Keratinocyte (primary cell): ENCODE results near the gene TSPAN1. TPM values are rescaled to one million over a fixed set of nuclear protein-coding genes. Genes with fewer than 3 reads are reported as not detected.

Experiments used
- DNase-seq: peaks from one replicate; pipeline ENCODE4 v3.0.0-alpha.2; 2011; ENCODE audit warnings: low read depth, missing footprints, low spot score
- FAIRE-seq: peaks from 2 replicates; lab custom pipeline; 2011; peaks lifted over from hg19 to GRCh38; lab: Jason Lieb, UNC
- H2AFZ ChIP-seq: 2 replicates; pipeline ENCODE4 v1.6.0; 2012; ENCODE audit warnings: low read length, control low read depth, inconsistent platforms; ENCODE audit not compliant: control insufficient read depth
- H3K27ac ChIP-seq: 2 replicates; pipeline ENCODE4 v1.5.1; 2011; ENCODE audit warnings: low read length; ENCODE audit not compliant: control insufficient read depth, insufficient read depth
- H3K27me3 ChIP-seq: 3 replicates; pipeline ENCODE4 v1.6.0; 2011; ENCODE audit warnings: low read length; ENCODE audit not compliant: control insufficient read depth, insufficient read depth; ENCODE audit errors: extremely low read depth
- H3K36me3 ChIP-seq, 2 experiments: 2 replicates in 1 of 2; 3 replicates in 1 of 2; pipeline ENCODE4 v1.5.1; 2011; ENCODE audit warnings: low read length in 2 of 2, mild to moderate bottlenecking in 1 of 2; ENCODE audit not compliant: control insufficient read depth in 2 of 2, insufficient read depth in 2 of 2; ENCODE audit errors: extremely low read depth in 1 of 2
- H3K4me1 ChIP-seq: 3 replicates; pipeline ENCODE4 v1.5.1; 2011; ENCODE audit warnings: low read length; ENCODE audit not compliant: control insufficient read depth, insufficient read depth; ENCODE audit errors: extremely low read depth
- H3K4me2 ChIP-seq: 3 replicates; pipeline ENCODE4 v1.6.0; 2011; ENCODE audit warnings: low read depth, low read length; ENCODE audit not compliant: control insufficient read depth, insufficient read depth; ENCODE audit errors: extremely low read depth
- H3K4me3 ChIP-seq, 3 experiments: fragments of 200-600 bp in 1 of 3; sonication (generic) in 1 of 3; 2 replicates in 2 of 3; 3 replicates in 1 of 3; pipeline ENCODE4 v1.5.1; 2011 to 2016; ENCODE audit warnings: low read length in 3 of 3, mild to moderate bottlenecking in 3 of 3, control low read depth in 2 of 3, inconsistent platforms in 1 of 3, low read depth in 1 of 3, mixed read lengths in 1 of 3, mixed run types in 1 of 3, moderate library complexity in 1 of 3; ENCODE audit not compliant: control insufficient read depth in 2 of 3, insufficient read depth in 2 of 3; ENCODE audit errors: extremely low read depth in 1 of 3
- H3K79me2 ChIP-seq: 2 replicates; pipeline ENCODE4 v1.6.0; 2012; ENCODE audit warnings: low read length; ENCODE audit not compliant: control insufficient read depth, insufficient read depth
- H3K9ac ChIP-seq: 3 replicates; pipeline ENCODE4 v1.6.0; 2011; ENCODE audit warnings: low read length; ENCODE audit not compliant: control insufficient read depth, insufficient read depth; ENCODE audit errors: extremely low read depth
- H3K9me1 ChIP-seq: 3 replicates; pipeline ENCODE4 v1.6.0; 2011; ENCODE audit warnings: low read length; ENCODE audit not compliant: control insufficient read depth, insufficient read depth; ENCODE audit errors: extremely low read depth
- H3K9me3 ChIP-seq: 2 replicates; pipeline ENCODE4 v1.5.1; 2012; ENCODE audit warnings: low read depth, low read length; ENCODE audit not compliant: control insufficient read depth
- H4K20me1 ChIP-seq: 3 replicates; pipeline ENCODE4 v1.6.0; 2011; ENCODE audit warnings: low read length; ENCODE audit not compliant: control insufficient read depth, insufficient read depth; ENCODE audit errors: extremely low read depth
- CTCF ChIP-seq, 3 experiments: IDR thresholded peaks in 1 of 3; conservative IDR thresholded peaks in 1 of 3; optimal IDR thresholded peaks in 1 of 3; 2 replicates in 2 of 3; 3 replicates in 1 of 3; pipeline versions ENCODE3 to v1.5.1; 2011; ENCODE audit warnings: low read length in 3 of 3, mild to moderate bottlenecking in 3 of 3, moderate library complexity in 2 of 3, control low read depth in 1 of 3, inconsistent platforms in 1 of 3; ENCODE audit not compliant: insufficient read depth in 2 of 3; ENCODE audit errors: extremely low read depth in 1 of 3
- EZH2 ChIP-seq: IDR thresholded peaks from one replicate; pipeline ENCODE4 v1.6.1; 2012; ENCODE audit warnings: inconsistent platforms, mild to moderate bottlenecking, low read length, moderate library complexity
- dilution Hi-C: fragments of 300-500 bp; cut with MboI; formaldehyde crosslinking; loops from one replicate; pipeline ENCODE4 v1.7.0; 2020; ENCODE audit warnings: low sequenced_read_pairs; ENCODE audit not compliant: extremely low pct_ligation_motif_present
- polyA plus RNA-seq, 5 experiments: library from polyadenylated mRNA; depleted of rRNA in 3 of 5; stranded (reverse) in 3 of 5; stranded (forward) in 1 of 5; unstranded in 1 of 5; fragments of >200 nt; gene quantifications; 1 replicate in 1 of 5; 2 replicates in 3 of 5; 3 replicates in 1 of 5; pipeline versions ENCODE4 v1.2.1 to v1.2.3, GENCODE V29; 2011 to 2012; ENCODE audit warnings: missing spikeins in 2 of 5, low read depth in 1 of 5, low replicate concordance in 1 of 5

The TSPAN1 gene
- polyA plus RNA-seq, 1 donor (not counting 4 experiments of a cell fraction or from before 2014, with no cell fraction given), result 312 TPM

- dilution Hi-C loops, result loop anchor here (25.0 kb wide), 1 partner anchor 162 kb away; no protein-coding TSS in a partner anchor
- no peaks in the 10 kb centered on the region for H3K9me3 ChIP-seq
- H3K9ac ChIP-seq, result no peak overlapping the region
- H3K27ac ChIP-seq, result no peak overlapping the region
- H3K4me1 ChIP-seq, result peaks cover 26% of the 10 kb centered on the region
- no peaks in the 10 kb centered on the region for H3K27me3 ChIP-seq
- peak; percentile 60 for FAIRE-seq
- peak overlapping the region; percentile 85 for H3K4me2 ChIP-seq
- H3K36me3 ChIP-seq, result peaks cover 4 to 6% of the 10 kb centered on the region in 2 experiments
- H2AFZ ChIP-seq, result peak overlapping the region; percentile 41
- no peaks in the 10 kb centered on the region for H4K20me1 ChIP-seq
- H3K9me1 ChIP-seq, result no peaks in the 10 kb centered on the region
- TF ChIP-seq CTCF (optimal IDR thresholded peaks at IDR 0.05 in 1 of 3, IDR thresholded peaks at IDR 0.05 in 1 of 3, conservative IDR thresholded peaks at IDR 0.05 in 1 of 3; ENCODE audit: extremely low read depth in 1 of 3, insufficient read depth in 2 of 3, low read length in 3 of 3) (no peak), EZH2 (no peak)
- H3K4me3 ChIP-seq, result peak overlapping the region; percentile 69 to 77 (median 75)
- peaks cover 25% of the 10 kb centered on the region for H3K79me2 ChIP-seq
- no peak for DNase-seq
Measured at GRCh38 chr1:46199233-46199749, 24.4 kb downstream of the TSPAN1 start.

- dilution Hi-C loops, result no loop called here
- DNase-seq (no peak), FAIRE-seq (peak; percentile 55)
- peak overlapping the region; percentile 76 for H3K9ac ChIP-seq
- peak overlapping the region; percentile 96 for H2AFZ ChIP-seq
- no peak for TF ChIP-seq CTCF (optimal IDR thresholded peaks at IDR 0.05 in 1 of 3, IDR thresholded peaks at IDR 0.05 in 1 of 3, conservative IDR thresholded peaks at IDR 0.05 in 1 of 3; ENCODE audit: extremely low read depth in 1 of 3, insufficient read depth in 2 of 3, low read length in 3 of 3)
- TF ChIP-seq EZH2, result no peak
- peak overlapping the region; percentile 77 to 96 (median 91) for H3K4me3 ChIP-seq
- no peaks in the 10 kb centered on the region for H3K27me3 ChIP-seq
- H3K9me3 ChIP-seq, result no peaks in the 10 kb centered on the region
- H3K36me3 ChIP-seq, result no peaks in the 10 kb centered on the region
- H4K20me1 ChIP-seq, result no peaks in the 10 kb centered on the region
- peaks cover 31% of the 10 kb centered on the region for H3K4me1 ChIP-seq
- peak overlapping the region; percentile 51 for H3K27ac ChIP-seq
- no peaks in the 10 kb centered on the region for H3K9me1 ChIP-seq
- peaks cover 24% of the 10 kb centered on the region for H3K79me2 ChIP-seq
- peak overlapping the region; percentile 96 for H3K4me2 ChIP-seq
Measured at GRCh38 chr1:46203738-46204405, 29.0 kb downstream of the TSPAN1 start.
